CD4-positive, alpha-beta T cell (primary cell): ENCODE data around the gene MTMR2. TPM values are rescaled to one million over a fixed set of nuclear protein-coding genes. Genes with fewer than 3 reads are reported as not detected.

Source experiments
- ATAC-seq: fragments of 200-7000 bp; cut with Tn5 transposase; one replicate; pipeline ENCODE4 v1.10.0; 2022; ENCODE audit warnings: mild to moderate bottlenecking; ENCODE audit not compliant: poor library complexity
- CTCF ChIA-PET: fragments of 350-600 bp; sonication (Branson Sonifier 250); formaldehyde crosslinking; loops from one replicate; lab custom pipeline; 2021; ENCODE audit warnings: antibody characterized with exemption, inconsistent platforms; lab: Charles Lee
- POLR2A ChIA-PET: fragments of 350-600 bp; sonication (Branson Sonifier 250); formaldehyde crosslinking; loops from one replicate; lab custom pipeline; 2021; ENCODE audit warnings: antibody characterized with exemption, inconsistent platforms; lab: Charles Lee
- DNase-seq, 14 experiments: peaks; one replicate each; pipeline ENCODE4 v3.0.0-alpha.2; 2013 to 2020; ENCODE audit warnings: mixed read lengths in 2 of 14
- H3K27ac ChIP-seq, 2 donors: one replicate each; pipeline versions ENCODE4 v1.5.1 to v1.7.0; 2013; ENCODE audit warnings: low read length in 2 of 2, low read depth in 1 of 2, mild to moderate bottlenecking in 1 of 2
- H3K27me3 ChIP-seq, 2 experiments: 1 replicate in 1 of 2; 2 replicates in 1 of 2; pipeline versions ENCODE4 v1.6.1 to v1.7.0; 2013; ENCODE audit warnings: low read length in 2 of 2, control low read depth in 1 of 2, mild to moderate bottlenecking in 1 of 2, moderate library complexity in 1 of 2; ENCODE audit not compliant: insufficient read depth in 2 of 2, control insufficient read depth in 1 of 2
- H3K36me3 ChIP-seq: one replicate; pipeline ENCODE4 v1.6.1; 2013; ENCODE audit warnings: low read length, control low read depth; ENCODE audit not compliant: insufficient read depth
- H3K4me1 ChIP-seq: one replicate; pipeline ENCODE4 v1.6.1; 2013; ENCODE audit warnings: low read length, control low read depth; ENCODE audit not compliant: insufficient read depth
- H3K4me3 ChIP-seq: one replicate; pipeline ENCODE4 v1.5.1; 2013; ENCODE audit warnings: mild to moderate bottlenecking, low read length, moderate library complexity
- H3K9me3 ChIP-seq, 2 experiments: 1 replicate in 1 of 2; 2 replicates in 1 of 2; pipeline versions ENCODE4 v1.6.1 to v1.7.0; 2013; ENCODE audit warnings: low read length in 2 of 2, mild to moderate bottlenecking in 2 of 2, control low read depth in 1 of 2, moderate library complexity in 1 of 2; ENCODE audit not compliant: control insufficient read depth in 1 of 2, insufficient read depth in 1 of 2
- H3K27ac Mint-ChIP-seq: one replicate; pipeline ENCODE4 v1.8.0; 2020; ENCODE audit warnings: mixed read lengths
- H3K27me3 Mint-ChIP-seq: one replicate; pipeline ENCODE4 v1.8.0; 2021; ENCODE audit warnings: mixed read lengths
- H3K36me3 Mint-ChIP-seq: one replicate; pipeline ENCODE4 v1.8.0; 2021; ENCODE audit warnings: low read depth, mixed read lengths
- H3K4me1 Mint-ChIP-seq: one replicate; pipeline ENCODE4 v1.8.0; 2021; ENCODE audit warnings: low read depth, mixed read lengths
- H3K4me3 Mint-ChIP-seq: one replicate; pipeline ENCODE4 v1.8.0; 2020; ENCODE audit warnings: mild to moderate bottlenecking, mixed read lengths
- H3K9me3 Mint-ChIP-seq: one replicate; pipeline ENCODE4 v1.8.0; 2020; ENCODE audit warnings: mixed read lengths
- intact Hi-C, 2 experiments: fragments of 100-400 bp; cut with DNase I in 1 of 2; cut with micrococcal nuclease in 1 of 2; formaldehyde crosslinking; loops; one replicate each; pipeline versions ENCODE4 v1.15.1 to v1.9.0; 2023 to 2025; cut with DNase I, micrococcal nuclease
- total RNA-seq, 174 experiments: library from RNA in 2 of 174; stranded (reverse) in 2 of 174; gene quantifications; one replicate each; pipeline ENCODE4 v1.2.3 and lab custom pipeline; 2021 to 2026
- TF ChIP-seq, protein P1 (sequence below): fragments of 200-600 bp; IDR thresholded peaks from one replicate; pipeline ENCODE4 v1.8.0; 2022; ENCODE audit warnings: antibody characterized with exemption, mild to moderate bottlenecking

Gene MTMR2
- total RNA-seq, 2 experiments from 2014 or later: 6.6 to 6.9 TPM

DNA sequence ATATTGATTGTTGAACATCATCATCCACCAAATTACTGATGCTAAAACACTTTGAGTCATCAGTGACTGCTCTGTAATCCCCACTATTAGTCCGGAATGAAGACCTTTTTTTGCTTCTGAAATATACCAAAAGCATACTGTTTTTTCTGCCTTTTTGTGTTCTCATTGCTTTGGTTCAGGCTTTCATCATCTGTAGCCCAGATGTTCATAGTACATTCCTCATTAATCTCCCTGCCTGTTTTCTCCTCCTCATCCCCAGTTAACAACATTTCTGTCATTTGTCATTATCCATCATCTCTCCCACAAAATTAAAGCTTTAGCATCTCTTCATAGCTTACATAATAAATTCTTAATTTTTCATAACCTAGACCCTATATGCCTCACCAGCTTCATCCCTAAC, 124.4 kb downstream of the MTMR2 start:
- Mint-ChIP-seq H3K27ac (no peak overlapping the region), H3K4me3 (no peak overlapping the region), H3K36me3 (peaks cover 47% of the 10 kb centered on the region), H3K4me1 (peaks cover 28% of the 10 kb centered on the region), H3K27me3 (no peaks in the 10 kb centered on the region), H3K9me3 (no peaks in the 10 kb centered on the region)
- TF ChIP-seq, protein P1, sequence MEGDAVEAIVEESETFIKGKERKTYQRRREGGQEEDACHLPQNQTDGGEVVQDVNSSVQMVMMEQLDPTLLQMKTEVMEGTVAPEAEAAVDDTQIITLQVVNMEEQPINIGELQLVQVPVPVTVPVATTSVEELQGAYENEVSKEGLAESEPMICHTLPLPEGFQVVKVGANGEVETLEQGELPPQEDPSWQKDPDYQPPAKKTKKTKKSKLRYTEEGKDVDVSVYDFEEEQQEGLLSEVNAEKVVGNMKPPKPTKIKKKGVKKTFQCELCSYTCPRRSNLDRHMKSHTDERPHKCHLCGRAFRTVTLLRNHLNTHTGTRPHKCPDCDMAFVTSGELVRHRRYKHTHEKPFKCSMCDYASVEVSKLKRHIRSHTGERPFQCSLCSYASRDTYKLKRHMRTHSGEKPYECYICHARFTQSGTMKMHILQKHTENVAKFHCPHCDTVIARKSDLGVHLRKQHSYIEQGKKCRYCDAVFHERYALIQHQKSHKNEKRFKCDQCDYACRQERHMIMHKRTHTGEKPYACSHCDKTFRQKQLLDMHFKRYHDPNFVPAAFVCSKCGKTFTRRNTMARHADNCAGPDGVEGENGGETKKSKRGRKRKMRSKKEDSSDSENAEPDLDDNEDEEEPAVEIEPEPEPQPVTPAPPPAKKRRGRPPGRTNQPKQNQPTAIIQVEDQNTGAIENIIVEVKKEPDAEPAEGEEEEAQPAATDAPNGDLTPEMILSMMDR: no peak
- peaks cover 27% of the 10 kb centered on the region for H3K36me3 ChIP-seq
- no peaks in the 10 kb centered on the region for H3K4me1 ChIP-seq
- no peaks in the 10 kb centered on the region for H3K27me3 ChIP-seq
- ChIA-PET POLR2A (interaction anchor here (1.1 kb wide), 1 partner anchor 9 kb away, joined by 4 read pairs; the partner anchor contains the start of gene CEP57), CTCF (no interaction called here)
- H3K9me3 ChIP-seq: no peaks in the 10 kb centered on the region
- intact Hi-C loops: loop anchor here in 1 of 2 experiments (10.0 kb wide), 1 partner anchor 1285 kb away; the partner anchor contains the start of gene C11orf97
- no peak for ATAC-seq
- DNase-seq: no peak
- no peak overlapping the region for H3K27ac ChIP-seq
- no peak overlapping the region for H3K4me3 ChIP-seq

DNA sequence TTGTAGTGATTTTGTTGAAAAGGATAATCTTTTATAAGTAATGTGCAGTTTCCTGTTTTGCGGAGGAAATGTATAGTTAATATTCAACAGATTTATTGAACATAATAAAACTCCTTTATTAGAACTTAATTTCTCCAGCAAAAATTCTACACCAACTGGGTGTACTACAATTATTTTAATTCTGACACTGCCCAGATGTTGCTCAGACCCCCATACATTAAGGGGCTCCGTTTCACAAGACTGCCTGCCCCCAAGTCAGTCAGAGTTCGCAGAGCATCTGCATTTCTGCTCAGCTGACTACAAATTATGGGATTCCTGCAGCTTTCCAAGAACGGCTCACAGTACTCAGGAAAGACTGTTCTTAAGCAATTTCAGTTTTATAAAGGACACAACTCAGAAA, 127.4 kb downstream of the MTMR2 start:
- H3K4me3 ChIP-seq: no peak overlapping the region
- no peaks in the 10 kb centered on the region for H3K27me3 Mint-ChIP-seq
- intact Hi-C loops: loop anchor here in 1 of 2 experiments (10.0 kb wide), 1 partner anchor 1282 kb away; the partner anchor contains the start of gene C11orf97
- H3K4me3 Mint-ChIP-seq: no peak overlapping the region
- no peak for ATAC-seq
- DNase-seq: no peak
- POLR2A ChIA-PET: no interaction called here
- no peak overlapping the region for H3K27ac ChIP-seq
- peaks cover 24% of the 10 kb centered on the region for H3K36me3 Mint-ChIP-seq
- TF ChIP-seq, protein P1: no peak
- H3K9me3 ChIP-seq: no peaks in the 10 kb centered on the region
- H3K9me3 Mint-ChIP-seq: no peaks in the 10 kb centered on the region
- no peak overlapping the region for H3K27ac Mint-ChIP-seq
- peaks cover 9% of the 10 kb centered on the region for H3K4me1 ChIP-seq
- peaks cover 54% of the 10 kb centered on the region for H3K4me1 Mint-ChIP-seq
- CTCF ChIA-PET: no interaction called here
- peaks cover 23% of the 10 kb centered on the region for H3K36me3 ChIP-seq
- H3K27me3 ChIP-seq: no peaks in the 10 kb centered on the region

DNA sequence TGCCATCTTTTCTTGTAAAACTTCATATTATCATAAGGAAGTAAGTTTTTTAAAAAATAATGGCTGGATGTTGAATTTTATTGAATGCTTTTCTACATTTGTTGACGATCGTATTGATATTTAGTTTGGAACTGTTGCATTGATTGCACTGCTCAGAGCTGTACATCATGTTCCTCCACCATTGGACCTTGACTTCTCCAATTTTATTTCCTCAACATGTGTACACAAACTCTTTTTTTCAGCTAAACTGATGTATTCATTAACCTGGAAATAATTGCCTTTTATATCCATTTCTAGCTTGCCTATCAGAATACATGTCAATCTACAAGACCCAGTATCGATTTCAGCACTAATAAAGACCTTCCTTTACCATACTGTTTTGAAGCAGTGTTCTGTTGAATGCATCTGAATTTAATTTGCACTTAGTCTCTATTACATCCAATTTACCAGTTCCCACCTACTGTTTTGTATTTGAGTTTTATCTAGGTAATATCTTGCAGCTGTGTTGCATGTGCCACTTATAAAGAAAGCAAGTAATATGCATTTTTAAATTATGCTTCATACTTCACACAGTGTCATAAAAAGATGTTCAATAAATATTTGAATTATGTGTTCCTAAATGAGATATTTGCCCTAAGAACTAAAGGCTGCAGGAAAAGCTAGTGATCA, 128.1 kb downstream of the MTMR2 start:
- no peak overlapping the region for H3K4me3 ChIP-seq
- intact Hi-C loops: loop anchor here in 1 of 2 experiments (10.0 kb wide), 1 partner anchor 1281 kb away; the partner anchor contains the start of gene C11orf97
- no peaks in the 10 kb centered on the region for H3K9me3 Mint-ChIP-seq
- DNase-seq (no peak), ATAC-seq (no peak)
- H3K36me3 Mint-ChIP-seq: peaks cover 24% of the 10 kb centered on the region
- H3K27me3 Mint-ChIP-seq: no peaks in the 10 kb centered on the region
- TF ChIP-seq, protein P1: no peak
- H3K36me3 ChIP-seq: peaks cover 20% of the 10 kb centered on the region
- no peak overlapping the region for H3K27ac Mint-ChIP-seq
- ChIA-PET POLR2A (no interaction called here), CTCF (no interaction called here)
- H3K4me1 Mint-ChIP-seq: peaks cover 61% of the 10 kb centered on the region
- no peaks in the 10 kb centered on the region for H3K9me3 ChIP-seq
- H3K27me3 ChIP-seq: no peaks in the 10 kb centered on the region
- no peak overlapping the region for H3K27ac ChIP-seq
- peaks cover 16% of the 10 kb centered on the region for H3K4me1 ChIP-seq
- H3K4me3 Mint-ChIP-seq: no peak overlapping the region
